ENCODE data around the gene TAF10.

TAF10 gene

GRCh38 chr11:6587360-6587953, 24.6 kb downstream of the TAF10 start:
- no peak for TF ChIP-seq CTCF (IDR thresholded peaks at IDR 0.05; ENCODE audit: insufficient read depth, missing control alignments)
- no peak for FAIRE-seq
- DNase-seq (ENCODE audit: insufficient read length, low spot score): no peak

DNA sequence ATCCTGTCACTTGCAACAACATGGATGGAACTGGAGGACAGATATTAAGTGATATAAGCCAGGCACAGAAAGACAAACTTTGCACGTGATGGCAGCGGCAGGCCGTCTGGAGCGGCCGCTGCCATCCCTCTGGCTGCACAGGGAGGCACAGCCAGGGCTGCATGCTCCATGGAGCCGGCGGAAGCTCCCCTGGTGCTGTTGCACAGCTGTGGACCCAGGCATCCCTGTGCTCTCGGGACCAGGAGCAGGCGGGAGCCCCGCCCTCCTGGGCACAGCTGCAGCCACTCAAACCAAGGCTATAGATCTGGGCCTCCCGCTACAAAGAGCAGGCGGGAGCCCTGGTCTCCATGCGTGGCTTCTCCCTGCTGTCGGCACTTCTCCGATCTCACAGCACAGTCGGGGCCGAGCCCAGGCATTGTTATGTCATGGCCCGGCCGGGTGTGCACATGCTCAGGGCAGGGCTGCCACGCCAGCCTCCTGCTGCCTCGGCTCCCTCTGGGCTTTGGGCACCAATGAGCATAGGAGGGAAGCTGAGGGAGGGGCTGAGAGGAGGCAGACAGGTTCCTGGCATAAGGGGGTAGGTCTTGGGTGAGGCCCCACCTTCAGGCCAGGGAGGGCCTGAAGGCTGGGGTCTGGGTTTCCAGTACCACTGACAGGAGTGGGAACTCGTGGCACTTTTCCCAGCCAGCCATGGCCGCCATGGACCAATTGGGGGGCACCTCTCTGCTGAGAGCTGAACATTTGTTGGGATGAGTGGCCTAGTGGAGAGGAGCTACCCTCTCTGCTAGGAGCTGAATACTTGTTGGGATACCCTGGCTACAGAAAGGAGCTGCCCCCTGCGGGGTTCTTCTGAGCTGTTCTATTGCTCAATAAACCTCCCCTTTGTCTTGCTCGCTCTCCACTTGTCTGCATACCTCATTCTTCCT, 25.3 kb downstream of the TAF10 start:
- no peak for FAIRE-seq
- DNase-seq (ENCODE audit: insufficient read length, low spot score): no peak
- no peak for TF ChIP-seq CTCF (IDR thresholded peaks at IDR 0.05; ENCODE audit: insufficient read depth, missing control alignments)

GRCh38 chr11:6584528-6584927, 27.5 kb downstream of the TAF10 start:
- TF ChIP-seq CTCF (IDR thresholded peaks at IDR 0.05; ENCODE audit: insufficient read depth, missing control alignments): no peak
- DNase-seq (ENCODE audit: insufficient read length, low spot score) (no peak), FAIRE-seq (no peak)

DNA sequence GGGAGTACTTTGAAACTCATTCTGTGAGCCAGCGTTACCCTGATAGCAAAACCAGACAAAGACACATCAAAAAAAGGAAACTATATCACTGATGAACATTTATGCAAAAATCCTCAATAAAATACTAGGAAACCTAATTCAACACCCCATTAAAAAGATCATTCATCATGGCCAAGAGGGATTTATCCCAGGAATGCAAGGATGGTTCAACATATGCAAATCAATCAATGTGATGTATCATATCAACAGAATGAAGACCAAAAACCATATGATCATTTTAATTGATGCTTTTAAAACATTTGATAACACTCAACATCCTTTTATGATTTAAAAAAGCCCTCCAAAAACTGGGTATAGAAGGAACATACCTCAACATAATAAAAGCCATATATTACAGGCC, 28.4 kb downstream of the TAF10 start:
- FAIRE-seq: no peak
- TF ChIP-seq CTCF (IDR thresholded peaks at IDR 0.05; ENCODE audit: insufficient read depth, missing control alignments): no peak
- DNase-seq (ENCODE audit: insufficient read length, low spot score): no peak

- FAIRE-seq (no peak), DNase-seq (ENCODE audit: insufficient read length, low spot score) (no peak)
- no peak for TF ChIP-seq CTCF (IDR thresholded peaks at IDR 0.05; ENCODE audit: insufficient read depth, missing control alignments)
Measured at GRCh38 chr11:6579681-6580080, 32.3 kb downstream of the TAF10 start.

DNA sequence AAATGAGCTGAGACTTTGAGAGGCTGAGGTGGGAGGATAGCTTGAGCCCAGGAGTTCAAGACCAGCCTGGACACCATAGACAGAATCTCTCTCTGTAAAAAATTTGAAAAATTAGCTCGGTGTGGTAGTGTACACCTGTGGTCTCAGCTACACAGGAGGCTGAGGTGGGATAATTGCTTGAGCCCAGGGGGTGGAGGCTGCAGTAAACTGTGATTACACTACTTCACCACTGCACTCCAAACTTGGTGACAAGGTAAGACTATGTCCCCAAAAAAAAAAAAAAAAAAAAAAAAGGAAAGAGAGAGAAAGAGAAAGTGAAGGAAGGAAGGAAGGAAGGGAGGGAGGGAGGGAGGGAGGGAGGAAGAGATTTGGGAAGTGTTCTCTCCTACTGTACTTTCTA, 33.9 kb downstream of the TAF10 start:
- FAIRE-seq: no peak
- no peak for DNase-seq (ENCODE audit: insufficient read length, low spot score)
- no peak for TF ChIP-seq CTCF (IDR thresholded peaks at IDR 0.05; ENCODE audit: insufficient read depth, missing control alignments)

All from D721Med (cell line).